NCI-H2196 treated with DMSO at 0.1 percent for 48 hours (cell line): ENCODE data around the gene WSB2.
"Not testable (repeated sequence)": the region's sequence is repeated elsewhere in the genome, so short reads cannot be mapped to it uniquely, and the experiment has no call there.

ENCODE experiments used
- DNase-seq: peaks from one replicate; lab custom pipeline; 2025; ENCODE audit not compliant: unreplicated experiment; lab: John Stamatoyannopoulos, UW

WSB2 gene

GRCh38 chr12:118061011-118061872, at the start of gene WSB2:
WSB2 (minus strand) TSS chr12:118061179; CDS start chr12:118061048, 131 bp downstream.
- DNase-seq, result peak; percentile 41

- DNase-seq, result no peak
These were observed 48.1 kb upstream of the WSB2 start for GRCh38 chr12:118109088-118109487.

DNA sequence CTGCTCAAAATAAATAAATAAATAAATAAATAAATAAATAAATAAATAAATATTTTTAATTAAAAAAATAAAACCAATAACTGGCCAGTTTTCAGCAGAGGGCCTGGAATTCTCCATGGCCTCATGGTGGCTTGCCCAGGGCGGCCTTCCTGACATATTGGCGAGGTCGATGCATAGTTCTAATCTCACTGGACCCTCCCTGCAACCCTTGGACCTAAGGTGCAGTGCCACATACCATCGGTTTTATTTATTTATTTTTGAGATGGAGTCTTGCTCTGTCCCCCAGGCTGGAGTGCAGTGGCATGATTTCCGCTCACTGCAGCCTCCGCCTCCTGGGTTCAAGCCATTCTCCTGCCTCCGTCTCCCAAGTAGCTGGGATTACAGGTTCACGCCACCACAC, 46.7 kb upstream of the WSB2 start:
- DNase-seq, result no peak

DNA sequence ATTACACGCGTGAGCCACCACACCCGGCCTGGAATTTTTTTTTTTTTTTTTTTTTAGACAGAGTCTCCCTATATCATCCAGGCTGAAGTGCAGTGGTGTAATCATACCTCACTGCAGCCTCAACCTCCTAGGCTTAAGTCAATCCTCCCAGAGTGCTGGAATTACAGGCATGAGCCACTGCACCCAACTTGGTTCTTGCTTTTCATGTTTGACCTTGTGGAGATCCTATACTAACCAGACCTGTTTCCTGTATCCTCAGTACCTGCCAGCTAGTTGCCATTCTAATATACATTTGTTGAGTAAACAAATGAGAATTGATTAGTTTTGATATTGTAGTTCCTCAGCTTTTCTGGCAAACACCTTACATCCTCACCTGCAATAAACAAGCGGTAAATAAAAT, 46.0 kb upstream of the WSB2 start:
- DNase-seq, result no peak

DNA sequence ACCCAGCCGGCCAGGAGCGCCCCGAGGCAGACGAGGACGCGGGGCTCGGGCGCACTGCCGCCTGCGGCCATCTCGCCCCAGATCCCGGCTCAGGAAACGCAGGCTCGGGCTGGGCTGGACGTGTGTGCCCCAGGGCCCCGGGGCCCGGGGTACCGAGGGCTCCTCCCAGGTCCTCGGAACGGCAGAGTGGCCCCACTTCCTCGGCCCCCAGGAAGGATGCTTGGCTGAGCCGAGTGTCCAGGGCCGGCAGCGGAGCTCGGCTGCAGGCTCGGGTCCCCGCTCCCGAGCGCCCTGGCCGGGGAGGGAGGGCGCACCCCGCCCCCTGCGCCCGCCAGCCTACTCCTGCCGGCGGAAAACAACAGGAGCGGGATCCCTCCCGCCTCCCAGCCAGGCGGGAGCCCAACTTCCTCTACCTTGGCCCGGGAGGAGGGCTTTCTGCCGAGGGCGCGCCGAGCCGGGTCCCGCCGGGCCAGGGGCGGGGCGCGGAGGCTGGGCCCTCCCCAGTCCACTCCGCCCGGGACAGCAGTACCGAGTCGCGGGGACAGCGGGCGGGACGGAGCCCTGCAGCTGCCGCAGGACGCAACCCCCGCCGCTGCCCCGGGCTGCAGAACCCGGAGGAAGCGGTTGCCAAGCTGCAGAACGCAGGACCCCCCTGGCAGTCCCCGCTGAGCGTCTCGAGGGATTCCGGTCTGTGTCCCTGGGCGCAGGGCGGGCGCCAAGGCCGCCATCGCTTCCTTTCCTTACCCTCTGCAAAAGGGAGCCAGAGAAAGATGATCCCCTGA, 42.8 kb upstream of the WSB2 start, which contains the start of gene VSIG10:
Gene VSIG10 (minus strand): TSS at position 411 of the 782 bp plus-strand sequence. CDS start 340 bp downstream, at position 71.
- DNase-seq, result peak; percentile 61

GRCh38 chr12:118103201-118103600, 42.2 kb upstream of the WSB2 start:
- no peak for DNase-seq

DNA sequence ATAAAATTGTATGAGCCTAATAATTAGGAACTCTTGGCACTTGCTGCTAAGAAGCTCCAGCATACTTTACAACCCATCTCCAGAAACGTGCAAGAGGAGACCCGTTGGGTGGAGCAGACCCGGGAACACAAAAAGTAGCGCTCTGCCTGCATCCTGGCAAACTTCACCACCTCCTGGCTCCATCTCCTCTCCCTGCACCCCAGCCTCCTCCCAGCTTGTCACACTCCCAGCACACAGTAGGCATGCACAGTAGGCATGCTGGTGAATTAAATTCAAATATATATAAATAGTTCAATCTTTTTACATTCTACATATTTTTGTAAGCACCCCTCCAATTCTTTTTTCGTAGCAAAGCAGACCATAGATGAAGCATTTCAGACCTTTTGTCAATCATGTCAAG, 41.6 kb upstream of the WSB2 start:
- DNase-seq, result no peak

DNA sequence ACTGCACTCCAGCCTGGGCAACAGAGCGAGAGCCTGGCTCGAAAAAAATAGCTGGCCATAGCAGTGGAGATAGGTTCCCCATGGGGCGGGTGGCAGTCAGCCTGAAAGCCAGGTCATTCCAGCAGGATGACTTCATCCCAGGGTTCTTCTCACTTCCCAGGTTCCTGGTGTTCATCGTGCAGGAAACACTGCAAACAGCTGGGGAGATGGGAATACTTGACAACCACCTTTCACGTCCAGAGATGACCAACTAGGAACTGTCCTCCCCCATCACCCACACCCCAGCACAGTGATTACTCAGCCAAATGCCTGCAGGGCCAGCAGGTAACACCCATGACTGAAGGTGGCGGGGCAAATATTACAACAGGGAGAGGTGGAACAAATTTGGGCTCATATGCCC, 41.1 kb upstream of the WSB2 start:
- no peak for DNase-seq

- no peak for DNase-seq
These were observed 40.1 kb upstream of the WSB2 start for GRCh38 chr12:118101051-118101450.

DNA sequence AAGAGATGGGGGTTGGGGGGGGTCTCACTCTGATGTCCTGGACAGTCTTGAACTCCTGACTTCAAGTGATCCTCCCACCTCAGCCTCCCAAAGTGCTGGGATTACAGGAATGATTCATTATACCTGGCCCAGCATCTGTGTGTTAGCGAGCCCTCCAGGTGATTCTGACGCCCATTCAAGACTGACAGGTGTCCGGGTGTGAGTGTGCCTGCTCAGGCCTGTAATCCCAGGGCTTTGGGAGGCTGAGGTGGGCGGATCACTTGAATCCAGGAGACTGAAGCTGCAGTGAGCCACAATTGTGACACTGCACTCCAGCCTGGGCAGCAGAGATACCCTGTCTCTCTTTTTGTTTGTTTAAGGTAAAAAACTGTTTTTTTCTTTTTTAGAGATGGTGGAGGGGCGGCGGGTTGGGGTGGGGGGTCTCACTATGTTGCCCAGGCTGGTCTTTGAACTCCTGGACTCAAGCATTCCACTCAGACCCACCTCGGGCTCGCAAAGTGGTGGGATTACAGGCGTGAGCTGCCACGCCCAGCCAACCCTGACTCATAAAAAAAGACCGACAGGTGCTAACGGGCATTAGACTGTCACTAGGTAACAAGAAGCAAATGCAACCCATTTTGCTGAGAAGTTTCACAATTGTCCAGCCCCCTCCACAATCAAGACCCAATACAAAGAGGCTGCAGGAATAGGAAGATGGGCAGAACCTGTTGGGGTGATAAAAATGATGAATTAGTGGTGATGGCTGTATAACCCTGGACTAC, 38.1 kb upstream of the WSB2 start:
- DNase-seq, result no peak

- DNase-seq, result no peak
These were observed 37.4 kb upstream of the WSB2 start for GRCh38 chr12:118098401-118098800.

GRCh38 chr12:118094039-118094438, 33.1 kb upstream of the WSB2 start:
- DNase-seq, result no peak

GRCh38 chr12:118089782-118090181, 28.8 kb upstream of the WSB2 start:
- no peak for DNase-seq

DNA sequence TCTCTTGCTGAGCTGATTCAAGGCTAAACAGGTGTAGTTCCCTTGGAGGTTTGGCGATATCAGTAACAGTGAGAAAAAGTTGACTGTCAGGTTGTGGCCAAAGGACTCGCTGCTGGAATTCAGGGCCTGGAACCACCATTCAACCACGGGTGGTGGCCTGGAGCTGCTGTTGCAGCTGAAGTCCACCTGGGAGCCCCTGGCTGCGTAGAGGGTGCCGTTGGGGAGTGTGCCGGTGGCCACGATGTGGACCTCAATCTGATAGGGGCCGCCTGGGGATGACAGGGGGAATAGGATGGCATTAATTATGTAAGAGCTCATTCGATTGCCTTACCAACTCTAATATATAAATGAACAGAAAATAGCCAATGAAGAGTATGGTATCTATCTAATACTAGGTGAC, 21.2 kb upstream of the WSB2 start:
- no peak for DNase-seq

GRCh38 chr12:118081521-118081920, 20.5 kb upstream of the WSB2 start:
- not testable (repeated sequence) for DNase-seq

DNA sequence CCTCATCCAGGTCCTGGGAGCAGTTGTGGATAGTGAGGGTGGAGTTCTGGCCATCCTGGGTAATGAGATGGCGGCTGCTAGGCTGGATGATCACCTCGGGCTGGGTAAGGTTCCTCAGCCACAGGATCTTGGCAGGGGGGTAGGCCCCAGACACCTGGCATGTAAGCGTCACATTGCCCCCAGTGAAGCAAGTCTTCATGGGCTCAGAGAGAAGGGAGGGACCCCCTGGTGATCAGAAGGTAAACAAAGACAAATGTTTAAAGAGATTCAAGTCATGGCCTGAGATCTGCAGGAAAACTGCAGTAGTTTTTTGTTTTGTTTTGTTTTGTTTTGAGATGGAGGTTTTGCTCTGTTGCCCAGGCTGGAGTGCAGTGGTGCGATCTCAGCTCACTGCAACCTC, 12.8 kb upstream of the WSB2 start:
- DNase-seq, result no peak

GRCh38 chr12:118070650-118071049, 9.7 kb upstream of the WSB2 start:
- DNase-seq, result no peak

GRCh38 chr12:118068445-118068844, 7.5 kb upstream of the WSB2 start:
- DNase-seq, result no peak

DNA sequence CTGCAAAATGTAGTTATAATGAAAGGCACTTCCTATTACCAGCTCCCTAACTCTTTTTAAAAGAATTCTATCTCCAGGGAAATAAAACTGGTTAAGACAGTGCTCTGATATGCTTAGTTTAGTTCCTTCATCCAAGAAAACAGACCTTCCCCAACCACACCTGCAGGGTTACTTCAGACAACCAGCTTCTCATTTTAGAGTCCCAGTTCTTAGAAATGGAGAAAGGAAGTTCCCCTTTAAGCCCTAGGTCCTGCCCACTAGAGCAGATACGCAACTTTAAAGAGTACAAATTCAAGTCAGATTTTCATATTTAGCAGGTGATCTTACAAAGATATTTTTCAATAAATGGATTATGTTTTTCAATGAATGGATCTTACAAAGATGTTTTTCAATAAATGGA, 4.4 kb upstream of the WSB2 start:
- DNase-seq, result no peak

DNA sequence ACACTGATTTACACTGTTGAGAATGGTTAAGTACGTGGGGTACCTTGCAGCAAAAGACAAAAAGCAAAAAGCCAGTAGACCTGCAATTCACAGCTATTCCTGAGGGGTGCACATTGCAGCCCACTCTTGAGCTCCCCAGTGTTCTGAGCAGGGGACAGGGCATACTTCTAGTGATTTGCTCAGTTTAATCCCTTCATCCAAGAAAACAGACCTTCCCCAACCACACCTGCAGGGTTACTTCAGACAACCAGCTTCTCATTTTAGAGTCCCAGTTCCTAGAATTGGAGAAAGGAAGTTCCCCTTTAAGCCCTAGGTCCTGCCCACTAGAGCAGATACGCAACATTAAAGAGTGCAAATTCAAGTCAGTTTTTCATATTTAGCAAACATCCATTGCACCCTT, 3.6 kb upstream of the WSB2 start:
- DNase-seq, result no peak
